NCI-H345 treated with DMSO at 0.1 percent for 48 hours (cell line): ENCODE measurements around the gene GRM4.

Experiments
- DNase-seq: peaks from one replicate; lab custom pipeline; 2025; ENCODE audit not compliant: unreplicated experiment; lab: John Stamatoyannopoulos, UW

Gene GRM4

GRCh38 chr6:34143196-34143883 is 2.5 kb downstream of the GRM4 start:
- DNase-seq = no peak

DNA sequence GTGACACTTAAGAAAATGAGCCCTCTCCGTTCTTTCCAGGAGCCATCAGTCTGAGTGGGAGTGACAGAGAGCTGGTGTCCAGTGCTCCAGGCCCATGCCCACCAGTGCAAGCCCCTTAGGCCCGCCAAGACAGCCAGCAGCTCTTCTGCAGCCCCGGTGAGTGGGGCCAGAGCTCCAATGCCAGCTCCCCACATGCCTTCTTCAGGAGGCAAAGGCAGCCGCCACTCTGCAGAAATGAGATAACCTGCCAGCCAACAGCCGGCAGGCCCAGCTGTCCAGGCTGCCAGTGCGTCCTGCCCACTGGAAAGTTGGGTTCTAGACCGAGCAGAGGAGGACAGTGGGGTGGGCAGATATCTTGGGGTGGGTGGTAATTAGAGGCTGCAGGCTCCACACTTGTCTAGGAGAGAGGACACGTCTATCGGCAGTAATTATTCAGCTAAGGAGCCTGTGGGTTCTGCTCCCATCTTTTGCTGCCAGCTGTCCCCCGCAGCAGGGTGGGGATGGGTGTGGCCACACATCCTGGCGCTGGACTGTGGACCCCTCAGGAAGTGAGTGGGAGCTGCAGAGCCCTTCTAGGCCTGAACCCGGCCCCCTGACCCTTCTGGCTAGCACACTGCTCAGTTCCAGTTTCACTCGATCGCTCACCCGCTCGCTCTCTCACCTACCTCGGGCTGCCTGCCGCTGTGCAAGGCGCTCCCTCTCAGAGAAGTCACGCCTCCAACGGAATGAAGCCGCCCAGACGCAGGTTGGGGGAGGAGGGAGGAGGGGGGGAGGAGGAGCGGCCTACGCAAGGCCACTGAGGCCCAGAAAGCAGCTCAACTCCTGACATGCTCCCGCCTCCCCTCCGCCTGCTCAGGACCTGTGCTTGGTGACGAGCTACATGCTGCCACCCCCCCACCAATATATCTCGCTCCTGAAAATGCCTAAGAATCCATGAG is 3.6 kb downstream of the GRM4 start:
- DNase-seq = no peak

DNA sequence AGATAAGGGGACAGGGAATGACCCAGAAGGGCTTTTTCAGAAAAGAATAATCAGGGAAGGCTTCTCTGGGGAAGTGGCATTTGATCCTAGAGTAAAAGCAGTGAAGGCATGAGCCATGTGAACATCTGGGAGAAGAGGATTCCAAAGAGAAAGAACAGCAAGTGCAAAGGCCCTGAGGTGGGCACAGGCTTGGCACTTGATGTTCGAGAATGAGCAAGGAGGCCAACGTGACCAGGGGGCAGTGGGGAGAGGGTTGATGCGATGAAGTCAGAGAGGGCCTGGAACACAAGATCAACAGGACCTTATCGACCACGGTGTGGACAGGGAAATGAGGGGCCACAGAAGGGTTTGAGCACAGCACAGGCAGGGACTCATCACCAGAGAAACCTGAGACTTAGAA is 5.8 kb downstream of the GRM4 start:
- DNase-seq = no peak

DNA sequence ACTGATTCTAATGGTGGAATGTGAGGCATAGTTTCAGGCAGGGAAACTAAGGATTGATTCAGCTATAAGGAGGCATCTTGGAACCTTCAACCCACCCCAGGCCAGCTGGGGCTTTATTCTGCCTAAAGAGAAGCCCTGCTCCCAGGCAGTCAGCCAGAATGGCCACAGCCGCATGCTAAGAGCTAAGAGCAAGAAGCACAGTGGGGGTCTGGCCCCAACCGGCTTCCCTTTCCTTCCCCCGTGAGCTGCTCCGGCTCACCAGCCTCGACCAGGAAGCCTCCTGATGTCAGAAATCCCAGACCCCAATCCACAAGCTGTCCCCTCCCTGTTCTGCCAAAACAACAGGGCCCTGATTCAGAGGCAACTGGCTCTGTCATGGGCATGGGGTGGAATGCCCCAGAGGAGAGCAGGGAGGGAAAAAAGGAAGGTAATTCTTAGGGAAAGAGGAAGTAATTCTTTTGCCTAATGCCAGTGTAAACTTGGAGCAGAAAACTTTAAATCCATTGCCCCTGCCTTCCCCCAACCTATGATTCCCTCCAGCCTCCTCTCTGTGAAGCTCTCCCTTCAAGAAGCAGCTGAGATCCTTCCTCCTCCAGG is 6.9 kb downstream of the GRM4 start:
- DNase-seq = no peak

GRCh38 chr6:34138191-34138590 is 7.7 kb downstream of the GRM4 start:
- no peak for DNase-seq

DNA sequence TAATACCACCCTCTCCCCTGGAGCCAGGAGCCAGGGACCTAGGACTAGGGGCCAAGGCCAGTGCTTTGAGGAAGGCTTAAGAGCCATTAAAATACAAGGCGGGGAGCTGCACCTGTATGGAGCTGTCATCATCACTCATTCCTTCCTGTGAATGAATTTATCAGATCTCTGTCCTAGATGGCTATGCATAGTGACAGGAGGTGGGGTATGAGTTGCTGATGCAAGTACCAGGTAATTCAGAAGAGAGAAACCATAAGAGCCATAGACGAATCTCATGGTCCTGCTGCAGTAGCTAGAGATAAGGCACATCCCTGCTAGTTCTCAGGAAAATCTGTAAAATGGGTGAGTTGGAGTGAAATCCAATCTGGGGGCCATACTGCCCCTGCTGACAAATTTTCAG is 10.3 kb downstream of the GRM4 start:
- DNase-seq = no peak

- no peak for DNase-seq
Measured at GRCh38 chr6:34132486-34133185, 13.3 kb downstream of the GRM4 start.

- no peak for DNase-seq
Measured at GRCh38 chr6:34131326-34132290, 14.3 kb downstream of the GRM4 start.

GRCh38 chr6:34130862-34131261 is 15.0 kb downstream of the GRM4 start:
- DNase-seq = no peak

- no peak for DNase-seq
Measured at GRCh38 chr6:34129753-34130152, 16.1 kb downstream of the GRM4 start.

DNA sequence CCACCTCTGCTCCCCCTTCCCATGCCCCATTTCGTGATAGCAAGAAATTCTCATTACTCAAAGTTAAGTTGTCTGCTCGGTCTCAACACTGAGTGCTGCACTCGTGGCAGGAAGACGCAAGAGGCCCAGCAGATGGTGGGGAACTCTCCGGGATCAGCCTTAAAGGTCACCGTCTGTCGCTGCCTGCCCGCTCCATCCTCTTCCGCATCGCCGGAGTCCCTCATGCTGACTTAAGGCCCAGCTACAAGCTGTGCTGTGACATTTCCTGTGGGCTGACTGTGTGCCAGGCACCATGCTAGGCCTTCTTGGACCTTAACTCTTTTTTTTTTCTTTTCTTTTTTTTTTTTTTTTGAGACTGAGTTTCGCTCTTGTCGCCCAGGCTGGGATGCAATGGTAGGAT is 17.8 kb downstream of the GRM4 start:
- DNase-seq = no peak

DNA sequence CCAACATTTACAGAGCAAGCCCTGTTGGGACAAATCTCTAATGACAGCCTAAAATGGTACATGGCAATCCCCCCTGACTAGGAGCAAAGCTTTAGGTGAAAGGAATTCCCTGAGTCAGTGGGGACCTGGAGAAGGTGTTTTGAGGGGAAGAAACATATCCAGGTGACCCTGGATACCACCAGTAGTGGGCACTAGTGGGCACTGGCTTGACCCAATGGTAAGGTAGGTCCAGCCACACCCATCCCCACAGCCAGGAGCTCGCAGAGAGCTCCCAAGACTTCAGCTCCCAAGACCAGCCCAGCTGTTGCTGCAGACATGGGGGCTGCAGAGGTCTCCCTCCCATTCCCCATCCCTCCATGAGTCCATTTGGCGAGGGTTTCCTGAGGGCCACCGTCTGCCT is 19.5 kb downstream of the GRM4 start:
- DNase-seq = no peak

DNA sequence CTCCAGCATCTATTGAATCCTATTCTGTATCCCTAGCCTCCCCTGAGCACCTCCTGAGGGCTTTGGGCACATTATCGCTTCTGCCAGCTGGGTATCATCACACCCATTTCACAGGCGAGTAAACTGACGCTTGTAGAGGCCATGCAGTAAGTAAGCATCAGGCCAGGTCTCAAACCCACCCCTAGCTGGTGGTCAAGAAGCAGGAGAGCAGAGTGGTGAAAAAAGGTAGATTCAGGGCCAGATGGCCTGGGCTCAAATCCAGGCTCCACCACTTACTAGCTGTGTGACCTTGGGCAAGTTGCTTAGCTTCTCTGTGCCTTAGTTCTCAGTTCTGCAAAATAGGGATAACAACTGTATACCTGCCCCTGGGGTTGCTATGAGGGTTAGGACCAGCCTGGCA is 19.9 kb downstream of the GRM4 start:
- no peak for DNase-seq

DNA sequence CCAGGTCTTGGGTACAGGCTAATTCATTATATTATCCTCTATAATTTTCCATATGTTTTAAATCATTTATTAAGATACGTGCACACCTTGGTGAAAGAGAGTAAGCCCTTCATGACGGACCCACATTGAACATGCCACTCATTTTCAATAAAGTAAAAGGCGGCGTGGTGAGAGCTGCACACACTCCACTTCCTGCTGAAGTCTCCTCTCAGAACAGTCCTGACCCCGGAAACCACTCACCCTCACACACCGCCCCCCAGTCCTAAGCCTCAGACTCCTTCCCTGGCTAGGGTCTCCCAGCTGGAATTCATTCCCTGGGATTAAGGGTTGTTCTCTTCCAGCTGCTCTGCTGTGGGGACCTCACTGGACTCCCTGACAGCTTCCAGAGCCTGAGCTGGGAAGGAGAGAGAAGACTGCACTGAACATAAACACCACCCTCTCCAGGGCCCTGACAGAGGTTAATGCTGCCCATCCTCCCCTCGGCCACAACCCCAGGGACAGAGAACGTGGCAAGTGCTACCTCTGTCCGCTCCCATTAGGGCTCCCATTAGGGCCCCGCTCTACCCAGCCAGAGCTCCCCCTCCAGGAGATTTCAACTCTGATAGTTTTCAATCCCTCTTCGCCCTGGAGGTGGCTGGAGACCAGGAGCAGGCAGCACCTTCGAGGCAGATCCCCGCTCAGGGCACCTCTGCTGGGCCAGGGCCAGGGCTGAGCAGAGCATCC is 24.8 kb downstream of the GRM4 start:
- DNase-seq = no peak

DNA sequence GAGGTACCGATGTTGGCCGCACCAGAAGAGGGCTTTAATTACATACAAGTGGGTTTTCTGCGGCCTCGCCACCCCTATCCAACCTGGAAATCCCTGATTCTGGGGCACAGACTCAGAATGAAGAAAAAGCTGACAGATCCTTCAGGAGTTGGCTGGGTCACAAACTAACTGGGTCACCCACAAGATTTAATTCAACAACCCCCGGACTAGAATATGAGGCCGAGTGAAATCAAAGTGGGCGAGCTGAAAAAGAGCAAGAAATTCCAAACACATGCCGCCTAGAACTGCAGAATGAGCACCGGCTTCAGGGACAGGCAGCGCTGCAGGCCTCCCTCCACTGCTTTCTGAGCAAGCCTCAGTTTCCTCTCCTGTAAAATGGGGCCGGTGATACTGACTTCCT is 30.0 kb downstream of the GRM4 start:
- DNase-seq = no peak

DNA sequence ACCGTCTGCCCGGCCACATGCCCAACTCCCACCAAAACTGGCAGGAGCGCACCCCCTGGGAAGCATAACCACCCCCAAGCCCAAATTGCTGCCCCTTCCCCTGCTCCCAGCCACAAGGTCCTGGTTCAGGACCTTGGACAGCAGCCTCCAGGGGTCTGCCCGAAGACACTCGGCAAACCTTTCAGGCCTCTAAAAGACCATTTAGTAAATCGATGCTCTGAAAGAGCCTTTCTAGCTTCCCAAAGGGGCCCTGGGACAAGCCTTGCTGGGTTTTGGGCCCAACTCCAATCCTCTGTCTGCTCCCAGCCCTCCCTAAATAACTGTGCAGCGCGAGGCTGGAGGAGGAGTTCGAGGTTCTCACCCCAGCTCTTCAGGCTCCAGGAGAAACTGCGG is 30.5 kb downstream of the GRM4 start:
- DNase-seq = no peak

GRCh38 chr6:34114695-34115402 is 31.0 kb downstream of the GRM4 start:
- DNase-seq = no peak

DNA sequence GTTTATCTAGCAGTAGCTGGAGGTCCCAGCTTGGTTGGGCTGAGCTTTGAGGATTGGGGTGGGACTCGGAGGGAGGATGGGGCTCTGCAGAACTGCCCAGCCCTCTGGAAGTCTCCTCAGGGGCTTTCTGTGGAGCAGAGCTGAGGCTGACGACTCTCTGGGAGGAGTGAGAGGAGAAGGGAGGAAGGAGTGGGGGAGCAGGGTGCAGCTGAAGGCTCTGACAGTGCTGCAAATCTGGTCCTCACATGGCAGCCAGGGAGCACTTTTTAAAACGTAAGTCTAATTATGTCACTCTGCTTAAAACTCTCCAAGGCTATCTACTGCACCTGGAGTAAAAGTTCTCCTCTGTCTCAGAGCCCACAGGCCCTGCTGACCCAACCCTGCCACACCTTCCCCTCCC is 32.4 kb downstream of the GRM4 start:
- no peak for DNase-seq

- no peak for DNase-seq
Measured at GRCh38 chr6:34112126-34112525, 33.8 kb downstream of the GRM4 start.
